ENCODE data around the gene CCDC40. TPM values are rescaled to one million over a fixed set of nuclear protein-coding genes. Genes with fewer than 3 reads are reported as not detected.

The CCDC40 gene
- total RNA-seq, 1 experiment from 2014 or later, result 14.2 TPM

- no peak overlapping the region for H3K27ac ChIP-seq
- H3K4me3 ChIP-seq, result no peak overlapping the region
- no peaks in the 10 kb centered on the region for H3K4me1 ChIP-seq (replicated peaks; ENCODE audit: insufficient read depth)
- POLR2A ChIA-PET (ENCODE audit: unreplicated experiment), result no interaction called here
- H3K79me2 ChIP-seq (ENCODE audit: low read depth), result no peaks in the 10 kb centered on the region
- H3K27me3 ChIP-seq (ENCODE audit: insufficient read depth, low read depth), result no peaks in the 10 kb centered on the region
- BruUV-seq (replicated peaks), result no TSS peak
- DNase-seq, result no peak
- intact Hi-C loops (cut with micrococcal nuclease; ENCODE audit: unreplicated experiment), result no loop called here
- no peaks in the 10 kb centered on the region for H4K20me1 ChIP-seq (ENCODE audit: insufficient read depth)
- no peaks in the 10 kb centered on the region for H3K36me3 ChIP-seq (ENCODE audit: low read depth)
- TF ChIP-seq, protein P1, sequence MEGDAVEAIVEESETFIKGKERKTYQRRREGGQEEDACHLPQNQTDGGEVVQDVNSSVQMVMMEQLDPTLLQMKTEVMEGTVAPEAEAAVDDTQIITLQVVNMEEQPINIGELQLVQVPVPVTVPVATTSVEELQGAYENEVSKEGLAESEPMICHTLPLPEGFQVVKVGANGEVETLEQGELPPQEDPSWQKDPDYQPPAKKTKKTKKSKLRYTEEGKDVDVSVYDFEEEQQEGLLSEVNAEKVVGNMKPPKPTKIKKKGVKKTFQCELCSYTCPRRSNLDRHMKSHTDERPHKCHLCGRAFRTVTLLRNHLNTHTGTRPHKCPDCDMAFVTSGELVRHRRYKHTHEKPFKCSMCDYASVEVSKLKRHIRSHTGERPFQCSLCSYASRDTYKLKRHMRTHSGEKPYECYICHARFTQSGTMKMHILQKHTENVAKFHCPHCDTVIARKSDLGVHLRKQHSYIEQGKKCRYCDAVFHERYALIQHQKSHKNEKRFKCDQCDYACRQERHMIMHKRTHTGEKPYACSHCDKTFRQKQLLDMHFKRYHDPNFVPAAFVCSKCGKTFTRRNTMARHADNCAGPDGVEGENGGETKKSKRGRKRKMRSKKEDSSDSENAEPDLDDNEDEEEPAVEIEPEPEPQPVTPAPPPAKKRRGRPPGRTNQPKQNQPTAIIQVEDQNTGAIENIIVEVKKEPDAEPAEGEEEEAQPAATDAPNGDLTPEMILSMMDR (conservative IDR thresholded peaks at IDR 0.05), result no peak
- no peak for TF ChIP-seq EZH2 (IDR thresholded peaks at IDR 0.05; ENCODE audit: low read depth)
- no peak overlapping the region for H3K4me2 ChIP-seq
- no peaks in the 10 kb centered on the region for H3K9me3 ChIP-seq (ENCODE audit: insufficient read depth, low read depth)
- CTCF ChIA-PET, result interaction anchor here (0.6 kb wide), 1 partner anchor 285 kb away, joined by 4 read pairs; no protein-coding TSS in a partner anchor
- H3F3A ChIP-seq (ENCODE audit: insufficient read depth, low read depth), result no peaks in the 10 kb centered on the region
- H3K9me2 ChIP-seq (ENCODE audit: insufficient read depth), result no peaks in the 10 kb centered on the region
- H2AFZ ChIP-seq, result no peak overlapping the region
Observed at GRCh38 chr17:80095038-80095843, 58.8 kb downstream of the CCDC40 start.

GRCh38 chr17:80095844-80096475, 59.5 kb downstream of the CCDC40 start:
- ChIA-PET CTCF (no interaction called here), POLR2A (ENCODE audit: unreplicated experiment) (interaction anchor here (0.5 kb wide), 1 partner anchor 948 kb away, joined by 3 read pairs; no protein-coding TSS in a partner anchor)
- H4K20me1 ChIP-seq (ENCODE audit: insufficient read depth), result no peaks in the 10 kb centered on the region

GRCh38 chr17:80096561-80097021, 60.1 kb downstream of the CCDC40 start:
- Histone ChIP-seq H3K4me3 (no peak overlapping the region), H3K9me2 (ENCODE audit: insufficient read depth) (no peaks in the 10 kb centered on the region), H3K4me2 (no peak overlapping the region), H3K27ac (no peak overlapping the region), H2AFZ (no peak overlapping the region), H3K79me2 (ENCODE audit: low read depth) (no peaks in the 10 kb centered on the region), H3K36me3 (ENCODE audit: low read depth) (no peaks in the 10 kb centered on the region), H3F3A (ENCODE audit: insufficient read depth, low read depth) (no peaks in the 10 kb centered on the region), H3K4me1 (replicated peaks; ENCODE audit: insufficient read depth) (no peaks in the 10 kb centered on the region), H4K20me1 (ENCODE audit: insufficient read depth) (no peaks in the 10 kb centered on the region), H3K27me3 (ENCODE audit: insufficient read depth, low read depth) (no peaks in the 10 kb centered on the region), H3K9me3 (ENCODE audit: insufficient read depth, low read depth) (no peaks in the 10 kb centered on the region)
- intact Hi-C loops (cut with micrococcal nuclease; ENCODE audit: unreplicated experiment), result no loop called here
- TF ChIP-seq, protein P1 (conservative IDR thresholded peaks at IDR 0.05), result no peak
- TF ChIP-seq EZH2 (IDR thresholded peaks at IDR 0.05; ENCODE audit: low read depth), result no peak
- no peak for DNase-seq
- CTCF ChIA-PET, result interaction anchor here (0.6 kb wide), 1 partner anchor 551 kb away, joined by 3 read pairs; no protein-coding TSS in a partner anchor
- no TSS peak for BruUV-seq (replicated peaks)
- POLR2A ChIA-PET (ENCODE audit: unreplicated experiment), result interaction anchor here (0.5 kb wide), 1 partner anchor 948 kb away, joined by 3 read pairs; no protein-coding TSS in a partner anchor

More at GRCh38 chr17:80095844-80096475, 59.5 kb downstream of the CCDC40 start:
- H3K79me2 ChIP-seq (ENCODE audit: low read depth), result no peaks in the 10 kb centered on the region
- no peak overlapping the region for H2AFZ ChIP-seq
- H3K4me1 ChIP-seq (replicated peaks; ENCODE audit: insufficient read depth), result no peaks in the 10 kb centered on the region
- no peak for TF ChIP-seq EZH2 (IDR thresholded peaks at IDR 0.05; ENCODE audit: low read depth)
- TF ChIP-seq, protein P1 (conservative IDR thresholded peaks at IDR 0.05), result no peak
- no peaks in the 10 kb centered on the region for H3F3A ChIP-seq (ENCODE audit: insufficient read depth, low read depth)
- no peak overlapping the region for H3K27ac ChIP-seq
- H3K27me3 ChIP-seq (ENCODE audit: insufficient read depth, low read depth), result no peaks in the 10 kb centered on the region
- no peak for DNase-seq
- no peak overlapping the region for H3K4me3 ChIP-seq
- no peaks in the 10 kb centered on the region for H3K9me2 ChIP-seq (ENCODE audit: insufficient read depth)
- H3K36me3 ChIP-seq (ENCODE audit: low read depth), result no peaks in the 10 kb centered on the region
- intact Hi-C loops (cut with micrococcal nuclease; ENCODE audit: unreplicated experiment), result no loop called here
- no peak overlapping the region for H3K4me2 ChIP-seq
- H3K9me3 ChIP-seq (ENCODE audit: insufficient read depth, low read depth), result no peaks in the 10 kb centered on the region
- no TSS peak for BruUV-seq (replicated peaks)
